GM13977 (cell line): ENCODE results near the gene LIN28B.

ENCODE experiments used
- DNase-seq: peaks from one replicate; pipeline ENCODE4 v3.0.0; 2012; ENCODE audit warnings: low spot score
- CTCF ChIP-seq: IDR thresholded peaks from 2 replicates; pipeline ENCODE4 v1.5.1; 2012; ENCODE audit warnings: mild to moderate bottlenecking, control low read depth; ENCODE audit not compliant: insufficient read depth; ENCODE audit errors: extremely low read depth, missing control alignments
- in situ Hi-C: fragments of 300-500 bp; cut with MboI; formaldehyde crosslinking; loops from one replicate; pipeline ENCODE4 v1.12.0; 2022; ENCODE audit warnings: low sequenced_read_pairs, low pct_unique_long_range_greater_than_20kb, mixed read lengths, inconsistent platforms; ENCODE audit not compliant: unreplicated experiment

The LIN28B gene

GRCh38 chr6:104930939-104931338 lies 26.0 kb upstream of the LIN28B start:
- DNase-seq: no peak
- no peak for TF ChIP-seq CTCF
- in situ Hi-C loops: no loop called here

DNA sequence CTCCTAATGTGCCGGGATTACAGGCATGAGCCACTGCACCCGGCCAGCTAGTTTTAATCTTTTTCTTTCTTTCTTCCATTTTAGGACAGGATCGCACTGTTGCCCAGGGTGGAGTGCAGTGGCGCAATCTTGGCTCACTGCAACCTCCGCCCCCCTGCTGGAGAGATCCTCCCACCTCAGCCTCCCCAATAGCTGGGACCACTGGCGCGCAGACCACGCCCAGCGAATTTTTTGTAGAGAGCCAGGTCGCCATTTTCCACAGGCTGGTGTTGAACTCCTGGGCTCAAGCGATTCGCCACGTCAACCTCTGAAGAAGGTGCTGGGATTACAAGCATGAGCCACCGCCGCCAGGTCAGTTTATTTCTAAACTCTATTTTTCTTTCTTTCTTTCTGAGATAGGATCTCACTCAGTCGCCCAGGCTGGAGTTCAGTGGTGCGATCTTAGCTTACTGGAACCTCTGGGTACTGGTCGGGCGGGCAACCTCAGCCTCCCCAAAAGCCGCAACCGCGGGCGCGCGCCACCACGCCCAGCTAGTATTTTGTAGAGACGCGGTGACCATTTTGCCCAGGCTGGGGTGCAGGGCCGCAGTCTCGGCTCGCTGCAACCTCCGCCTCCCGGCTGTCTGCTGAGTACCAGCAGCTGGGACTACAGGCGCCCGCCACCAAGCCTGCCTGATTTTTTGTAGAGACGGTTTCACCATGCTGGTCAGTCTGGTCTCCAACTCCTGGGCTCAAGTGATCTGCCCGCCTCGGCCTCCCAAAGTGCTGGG lies 20.0 kb upstream of the LIN28B start:
- TF ChIP-seq CTCF: no peak
- DNase-seq: no peak
- in situ Hi-C loops: no loop called here

- DNase-seq: no peak
- TF ChIP-seq CTCF: no peak
- in situ Hi-C loops: no loop called here
Measured at GRCh38 chr6:104940238-104940892, 16.5 kb upstream of the LIN28B start.

- peak; percentile 59 for TF ChIP-seq CTCF
- in situ Hi-C loops: no loop called here
- DNase-seq: no peak
Measured at GRCh38 chr6:104940893-104941728, 15.8 kb upstream of the LIN28B start.

DNA sequence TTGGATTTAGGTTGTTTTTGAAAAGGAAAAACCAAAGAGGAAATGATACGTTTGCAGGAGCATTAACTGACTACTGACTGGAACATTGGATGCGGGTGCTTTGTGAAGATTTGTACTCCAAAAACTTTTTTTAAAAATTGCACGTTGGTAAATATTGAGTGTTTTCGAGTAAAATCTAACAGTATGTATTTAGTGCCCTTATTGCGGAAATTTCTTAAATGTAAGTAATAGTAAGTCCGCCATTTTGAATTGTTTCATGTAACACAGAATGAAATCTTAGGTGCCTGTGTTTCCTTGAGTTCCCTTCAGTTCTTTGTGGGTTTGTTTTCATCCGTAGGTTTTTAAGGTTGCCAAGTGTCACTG lies 15.2 kb upstream of the LIN28B start:
- no peak for DNase-seq
- in situ Hi-C loops: no loop called here
- TF ChIP-seq CTCF: no peak

GRCh38 chr6:104943781-104944180 lies 13.1 kb upstream of the LIN28B start:
- DNase-seq: no peak
- TF ChIP-seq CTCF: no peak
- in situ Hi-C loops: no loop called here
